ENCODE measurements around the gene ADAMTS2.

DNA sequence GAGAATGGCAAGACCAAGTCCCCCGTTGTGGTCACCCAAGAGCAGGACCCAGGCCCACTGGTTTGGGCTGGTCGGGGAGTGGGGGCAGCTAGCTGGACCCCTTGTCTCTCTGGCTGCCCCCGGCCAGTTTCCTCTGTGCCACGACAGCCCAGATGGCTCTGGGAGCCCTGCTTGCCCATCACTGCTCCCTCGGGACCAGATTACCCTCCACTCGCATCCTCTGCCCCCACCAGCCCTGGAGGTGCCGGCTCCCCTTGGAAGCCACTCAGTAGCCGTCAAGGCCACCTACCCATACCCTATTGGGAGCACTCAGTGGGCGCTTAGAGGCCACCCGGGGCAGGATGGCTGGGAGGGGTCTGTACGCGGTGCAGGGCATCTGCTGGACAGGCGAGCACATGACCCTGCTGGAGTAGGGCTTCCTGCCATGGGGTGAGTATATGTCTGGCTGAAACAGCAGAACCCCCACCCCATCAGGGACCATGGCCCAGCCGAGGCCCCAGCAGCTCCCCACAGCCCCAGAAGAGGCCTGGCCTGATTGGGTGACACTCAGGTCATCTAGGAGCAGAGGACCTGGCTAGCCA, 215.1 kb downstream of the ADAMTS2 start:
- TF ChIP-seq, protein P1, sequence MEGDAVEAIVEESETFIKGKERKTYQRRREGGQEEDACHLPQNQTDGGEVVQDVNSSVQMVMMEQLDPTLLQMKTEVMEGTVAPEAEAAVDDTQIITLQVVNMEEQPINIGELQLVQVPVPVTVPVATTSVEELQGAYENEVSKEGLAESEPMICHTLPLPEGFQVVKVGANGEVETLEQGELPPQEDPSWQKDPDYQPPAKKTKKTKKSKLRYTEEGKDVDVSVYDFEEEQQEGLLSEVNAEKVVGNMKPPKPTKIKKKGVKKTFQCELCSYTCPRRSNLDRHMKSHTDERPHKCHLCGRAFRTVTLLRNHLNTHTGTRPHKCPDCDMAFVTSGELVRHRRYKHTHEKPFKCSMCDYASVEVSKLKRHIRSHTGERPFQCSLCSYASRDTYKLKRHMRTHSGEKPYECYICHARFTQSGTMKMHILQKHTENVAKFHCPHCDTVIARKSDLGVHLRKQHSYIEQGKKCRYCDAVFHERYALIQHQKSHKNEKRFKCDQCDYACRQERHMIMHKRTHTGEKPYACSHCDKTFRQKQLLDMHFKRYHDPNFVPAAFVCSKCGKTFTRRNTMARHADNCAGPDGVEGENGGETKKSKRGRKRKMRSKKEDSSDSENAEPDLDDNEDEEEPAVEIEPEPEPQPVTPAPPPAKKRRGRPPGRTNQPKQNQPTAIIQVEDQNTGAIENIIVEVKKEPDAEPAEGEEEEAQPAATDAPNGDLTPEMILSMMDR (IDR thresholded peaks at IDR 0.05; ENCODE audit: low read length), result no peak
- TF ChIP-seq EZH2 (IDR thresholded peaks at IDR 0.05; ENCODE audit: borderline replicate concordance, low read length), result no peak

All from OCI-LY1 (cell line).